Measurements from ENCODE around the gene ANAPC7. TPM values are rescaled to one million over a fixed set of nuclear protein-coding genes. Genes with fewer than 3 reads are reported as not detected.

ANAPC7 gene
- total RNA-seq, 5 donors from 2014 or later (not counting 1 experiment from before 2014, with no cell fraction given): 40.8 to 60.4 (median 57.6) TPM

DNA sequence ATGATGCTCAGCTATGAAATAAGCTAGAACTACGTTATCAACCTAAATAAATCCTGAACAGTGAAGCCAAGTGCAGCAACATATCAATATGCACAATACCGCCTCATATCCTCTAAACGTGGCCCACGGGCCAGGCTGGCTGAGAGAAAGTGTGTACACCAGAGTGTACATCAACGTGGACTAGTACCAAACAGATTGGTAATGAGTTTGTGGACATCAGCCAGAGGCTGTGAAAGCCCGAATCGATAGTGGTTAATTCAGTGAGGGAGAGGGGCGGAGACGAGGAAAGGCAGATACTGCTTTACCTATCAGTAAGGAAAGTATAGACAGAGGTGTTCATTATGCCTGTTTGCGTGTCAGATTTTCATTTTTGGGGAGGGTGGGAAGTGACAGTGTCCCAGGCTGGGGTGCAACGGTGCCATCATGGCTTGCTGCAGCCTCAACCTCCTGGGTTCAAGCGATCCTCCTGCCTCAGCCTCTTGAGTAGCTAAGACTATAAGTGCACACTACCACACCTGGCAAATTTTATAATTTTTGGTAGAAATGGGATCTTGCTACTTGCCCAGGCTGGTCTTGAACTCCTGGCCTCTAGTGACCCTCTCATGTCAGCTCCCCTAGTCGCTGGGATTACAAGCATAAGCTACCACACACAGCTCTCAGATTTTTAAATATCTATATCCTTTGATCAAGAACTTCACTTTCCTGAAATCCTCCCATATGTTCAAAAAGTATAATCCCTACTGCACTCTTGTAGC, 50.1 kb downstream of the ANAPC7 start:
- Mint-ChIP-seq H3K9me3 (no peaks in the 10 kb centered on the region), H3K4me1 (peaks cover 39 to 41% (median 40%) of the 10 kb centered on the region in 3 donors), H3K4me3 (no peak overlapping the region), H3K27ac (no peak overlapping the region), H3K36me3 (no peaks in the 10 kb centered on the region), H3K27me3 (no peaks in the 10 kb centered on the region)
- POLR2A ChIA-PET: interaction anchor here in 1 of 2 donors (0.5 kb wide), 1 partner anchor 248 kb away, joined by 3 read pairs; no protein-coding TSS in a partner anchor
- 87% methylated on average over 6 of the region's 13 CpGs for WGBS (ENCODE audit: insufficient coverage)
- Histone ChIP-seq H3K4me3 (ENCODE audit: control insufficient read depth in 1 of 2, extremely low read depth in 1 of 2, low read length in 1 of 2) (no peak overlapping the region), H3K36me3 (ENCODE audit: control insufficient read depth in 2 of 2, extremely low read depth in 1 of 2, insufficient read depth in 1 of 2, low read length in 1 of 2) (no peaks in the 10 kb centered on the region), H3K27ac (ENCODE audit: low read length) (no peak overlapping the region), H3K9me3 (no peaks in the 10 kb centered on the region), H3K4me1 (ENCODE audit: control insufficient read depth in 1 of 2, extremely low read depth in 1 of 2, insufficient read depth in 2 of 2, low read length in 2 of 2) (peaks cover 16 to 17% of the 10 kb centered on the region in 2 experiments), H3K27me3 (replicated peaks in 1 of 2; ENCODE audit: control insufficient read depth in 2 of 2, extremely low read depth in 1 of 2, insufficient read depth in 2 of 2, low read length in 1 of 2) (peaks cover 0 to 2% of the 10 kb centered on the region in 2 experiments)
- CTCF ChIA-PET: interaction anchor here in 1 of 2 donors (2.2 kb wide), 1 partner anchor 78 kb away, joined by 13 read pairs; no protein-coding TSS in a partner anchor
- no peak for DNase-seq
- no peak for ATAC-seq (replicated peaks in 1 of 4)

GRCh38 chr12:110352401-110352800, 51.1 kb downstream of the ANAPC7 start:
- H3K27me3 ChIP-seq (replicated peaks in 1 of 2; ENCODE audit: control insufficient read depth in 2 of 2, extremely low read depth in 1 of 2, insufficient read depth in 2 of 2, low read length in 1 of 2): peaks cover 0 to 2% of the 10 kb centered on the region in 2 experiments
- Mint-ChIP-seq H3K36me3 (peaks cover 5% of the 10 kb centered on the region), H3K4me3 (no peak overlapping the region), H3K27me3 (no peaks in the 10 kb centered on the region), H3K9me3 (no peaks in the 10 kb centered on the region), H3K27ac (no peak overlapping the region), H3K4me1 (peaks cover 39 to 48% (median 45%) of the 10 kb centered on the region in 3 donors)
- H3K27ac ChIP-seq (ENCODE audit: low read length): no peak overlapping the region
- H3K9me3 ChIP-seq: no peaks in the 10 kb centered on the region
- no peak overlapping the region for H3K4me3 ChIP-seq (ENCODE audit: control insufficient read depth in 1 of 2, extremely low read depth in 1 of 2, low read length in 1 of 2)
- peaks cover 17 to 19% of the 10 kb centered on the region in 2 experiments for H3K4me1 ChIP-seq (ENCODE audit: control insufficient read depth in 1 of 2, extremely low read depth in 1 of 2, insufficient read depth in 2 of 2, low read length in 2 of 2)
- 100% methylated on average over 1 of the region's 3 CpGs for WGBS (ENCODE audit: insufficient coverage)
- DNase-seq (no peak), ATAC-seq (replicated peaks in 1 of 4) (no peak)
- peaks cover 0 to 8% of the 10 kb centered on the region in 2 donors for H3K36me3 ChIP-seq (ENCODE audit: control insufficient read depth in 2 of 2, extremely low read depth in 1 of 2, insufficient read depth in 1 of 2, low read length in 1 of 2)
- ChIA-PET POLR2A (interaction anchor here (0.5 to 0.6 kb wide), 2 partner anchors 249 to 311 kb away, joined by 3 read pairs; no protein-coding TSS in a partner anchor), CTCF (no interaction called here)

DNA sequence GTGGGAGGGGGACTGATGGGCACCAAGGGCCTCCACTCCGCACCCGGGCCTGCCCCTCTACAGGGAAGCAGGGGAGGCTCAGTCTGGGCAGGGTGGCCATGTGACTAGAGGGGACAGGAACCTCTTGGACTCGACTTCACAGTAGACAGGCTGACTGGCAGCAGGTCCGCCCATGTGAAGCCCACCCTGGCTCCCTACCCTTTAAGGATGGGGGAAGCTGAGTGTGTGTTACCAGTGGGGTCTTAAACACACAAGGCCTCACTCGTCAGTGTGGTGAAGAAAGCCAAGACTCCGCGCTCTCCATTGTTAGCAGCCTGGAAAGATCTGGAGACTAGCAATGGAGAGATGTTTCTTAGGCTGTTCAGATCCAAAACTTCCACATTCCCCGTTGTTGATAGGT, 52.4 kb downstream of the ANAPC7 start:
- CTCF ChIA-PET: interaction anchor here in 1 of 2 donors (0.7 to 1.0 kb wide), 2 partner anchors 251 to 1126 kb away, joined by 3 read pairs; no protein-coding TSS in a partner anchor
- peaks cover 39 to 50% (median 45%) of the 10 kb centered on the region in 3 donors for H3K4me1 Mint-ChIP-seq
- no peak overlapping the region for H3K4me3 ChIP-seq (ENCODE audit: control insufficient read depth in 1 of 2, extremely low read depth in 1 of 2, low read length in 1 of 2)

DNA sequence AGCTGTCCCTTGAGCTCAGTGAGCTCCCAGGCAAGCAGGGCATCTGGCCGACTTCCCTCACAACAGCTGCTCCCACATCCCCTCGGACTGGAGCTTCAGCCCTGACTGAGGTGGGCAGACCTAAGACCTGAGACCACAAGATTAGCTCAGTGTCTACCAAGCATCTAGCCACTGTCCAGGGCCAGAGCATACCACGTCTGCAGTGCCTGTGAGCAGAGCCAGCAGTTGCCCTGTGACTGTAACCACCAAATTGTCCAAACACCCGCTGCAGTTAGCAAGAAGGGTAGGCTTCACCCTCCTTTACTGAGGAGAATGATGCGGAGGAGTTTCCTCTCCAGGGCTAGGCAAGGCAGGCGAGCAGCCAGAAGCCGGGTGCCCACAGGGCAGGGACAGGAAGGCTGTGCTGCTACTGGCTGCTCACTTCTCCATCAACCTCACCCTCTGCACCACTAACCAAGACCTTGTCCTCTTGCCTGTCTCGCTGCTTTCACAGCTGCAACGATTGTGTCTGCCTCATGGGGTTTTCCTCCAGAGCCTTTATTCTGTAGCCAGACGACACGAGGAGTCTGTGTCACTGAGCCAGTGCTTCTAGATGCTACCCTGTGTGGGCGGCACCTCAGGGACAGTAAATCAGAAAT, 53.9 kb downstream of the ANAPC7 start:
- H3K9me3 ChIP-seq: no peaks in the 10 kb centered on the region
- POLR2A ChIA-PET: interaction anchor here in 1 of 2 donors (0.5 kb wide), 1 partner anchor 256 kb away, joined by 4 read pairs; no protein-coding TSS in a partner anchor
- peak; percentile 78 to 92 (median 86) for ATAC-seq (replicated peaks in 1 of 4)
- WGBS (ENCODE audit: insufficient coverage): 12% methylated on average over 9 of the region's 12 CpGs
- Mint-ChIP-seq H3K4me1 (peaks cover 38 to 43% (median 39%) of the 10 kb centered on the region in 3 donors), H3K27ac (peak overlapping the region; percentile 64 to 92), H3K27me3 (no peaks in the 10 kb centered on the region), H3K4me3 (peak overlapping the region; percentile 10 to 63 (median 41)), H3K36me3 (peaks cover 30% of the 10 kb centered on the region), H3K9me3 (no peaks in the 10 kb centered on the region)
- H3K4me3 ChIP-seq (ENCODE audit: control insufficient read depth in 1 of 2, extremely low read depth in 1 of 2, low read length in 1 of 2): peak overlapping the region in 1 of 2 donors; percentile 53
- CTCF ChIA-PET: interaction anchor here (0.5 to 0.9 kb wide), 4 partner anchors 63 to 212 kb away, joined by 3 to 4 read pairs (median 4); no protein-coding TSS in a partner anchor
- DNase-seq: peak; percentile 9 to 68 (median 38)
- H3K27me3 ChIP-seq (replicated peaks in 1 of 2; ENCODE audit: control insufficient read depth in 2 of 2, extremely low read depth in 1 of 2, insufficient read depth in 2 of 2, low read length in 1 of 2): no peaks in the 10 kb centered on the region
- peaks cover 17 to 19% of the 10 kb centered on the region in 2 experiments for H3K4me1 ChIP-seq (ENCODE audit: control insufficient read depth in 1 of 2, extremely low read depth in 1 of 2, insufficient read depth in 2 of 2, low read length in 2 of 2)
- peak overlapping the region; percentile 24 for H3K27ac ChIP-seq (ENCODE audit: low read length)
- H3K36me3 ChIP-seq (ENCODE audit: control insufficient read depth in 2 of 2, extremely low read depth in 1 of 2, insufficient read depth in 1 of 2, low read length in 1 of 2): peaks cover 11 to 34% of the 10 kb centered on the region in 2 donors

More for the DNA sequence above, 52.4 kb downstream of the ANAPC7 start:
- H3K27ac ChIP-seq (ENCODE audit: low read length): no peak overlapping the region
- Mint-ChIP-seq H3K36me3 (peaks cover 17% of the 10 kb centered on the region), H3K9me3 (no peaks in the 10 kb centered on the region), H3K4me3 (no peak overlapping the region), H3K27me3 (no peaks in the 10 kb centered on the region), H3K27ac (no peak overlapping the region)
- WGBS (ENCODE audit: insufficient coverage): 100% methylated on average over 4 of the region's 8 CpGs
- POLR2A ChIA-PET: no interaction called here
- ATAC-seq (replicated peaks in 1 of 4): no peak
- peaks cover 17 to 19% of the 10 kb centered on the region in 2 experiments for H3K4me1 ChIP-seq (ENCODE audit: control insufficient read depth in 1 of 2, extremely low read depth in 1 of 2, insufficient read depth in 2 of 2, low read length in 2 of 2)
- DNase-seq: no peak
- no peaks in the 10 kb centered on the region for H3K27me3 ChIP-seq (replicated peaks in 1 of 2; ENCODE audit: control insufficient read depth in 2 of 2, extremely low read depth in 1 of 2, insufficient read depth in 2 of 2, low read length in 1 of 2)
- H3K36me3 ChIP-seq (ENCODE audit: control insufficient read depth in 2 of 2, extremely low read depth in 1 of 2, insufficient read depth in 1 of 2, low read length in 1 of 2): peaks cover 3 to 19% of the 10 kb centered on the region in 2 donors
- H3K9me3 ChIP-seq: no peaks in the 10 kb centered on the region

- Mint-ChIP-seq H3K27ac (peak overlapping the region; percentile 64 to 92), H3K9me3 (no peaks in the 10 kb centered on the region), H3K36me3 (peaks cover 33% of the 10 kb centered on the region), H3K4me1 (peaks cover 32 to 39% (median 33%) of the 10 kb centered on the region in 3 donors), H3K4me3 (peak overlapping the region; percentile 10 to 63 (median 41)), H3K27me3 (no peaks in the 10 kb centered on the region)
- Histone ChIP-seq H3K36me3 (ENCODE audit: control insufficient read depth in 2 of 2, extremely low read depth in 1 of 2, insufficient read depth in 1 of 2, low read length in 1 of 2) (peaks cover 16 to 39% of the 10 kb centered on the region in 2 donors), H3K9me3 (no peaks in the 10 kb centered on the region), H3K4me1 (ENCODE audit: control insufficient read depth in 1 of 2, extremely low read depth in 1 of 2, insufficient read depth in 2 of 2, low read length in 2 of 2) (peaks cover 17 to 19% of the 10 kb centered on the region in 2 experiments), H3K4me3 (ENCODE audit: control insufficient read depth in 1 of 2, extremely low read depth in 1 of 2, low read length in 1 of 2) (peak overlapping the region in 1 of 2 donors; percentile 53), H3K27ac (ENCODE audit: low read length) (peak overlapping the region; percentile 24), H3K27me3 (replicated peaks in 1 of 2; ENCODE audit: control insufficient read depth in 2 of 2, extremely low read depth in 1 of 2, insufficient read depth in 2 of 2, low read length in 1 of 2) (no peaks in the 10 kb centered on the region)
- ATAC-seq (replicated peaks in 1 of 4) (peak in 1 of 4 experiments; percentile 11), DNase-seq (no peak)
- ChIA-PET POLR2A (interaction anchor here in 1 of 2 donors (0.7 kb wide), 1 partner anchor 9 kb away, joined by 3 read pairs; no protein-coding TSS in a partner anchor), CTCF (interaction anchor here (0.5 to 0.6 kb wide), 3 partner anchors 64 to 211 kb away, joined by 3 to 4 read pairs (median 3); no protein-coding TSS in a partner anchor)
- WGBS (ENCODE audit: insufficient coverage): 57% methylated on average over 4 of the region's 4 CpGs
Observed at GRCh38 chr12:110349096-110349495, 54.4 kb downstream of the ANAPC7 start.
